Caki2 (cell line): ENCODE measurements around the gene GRID1. TPM values are rescaled to one million over a fixed set of nuclear protein-coding genes. Genes with fewer than 3 reads are reported as not detected.

Experiments
- DNase-seq: peaks from one replicate; pipeline ENCODE4 v3.0.0-alpha.2; 2015; ENCODE audit warnings: low read depth
- in situ Hi-C: cut with HindIII; loops from 2 replicates; pipeline ENCODE4 v1.10.0; 2016; ENCODE audit warnings: low sequenced_read_pairs, low pct_unique_long_range_greater_than_20kb, mixed read lengths
- total RNA-seq: library from RNA; depleted of rRNA; stranded (reverse); fragments of >200 nt; shearing (Covaris generic); gene quantifications from 2 replicates; pipeline ENCODE4 v1.2.3, GENCODE V29; 2014; ENCODE audit warnings: low replicate concordance

GRID1 gene
- total RNA-seq, 1 experiment from 2014 or later: 2.6 TPM

DNA sequence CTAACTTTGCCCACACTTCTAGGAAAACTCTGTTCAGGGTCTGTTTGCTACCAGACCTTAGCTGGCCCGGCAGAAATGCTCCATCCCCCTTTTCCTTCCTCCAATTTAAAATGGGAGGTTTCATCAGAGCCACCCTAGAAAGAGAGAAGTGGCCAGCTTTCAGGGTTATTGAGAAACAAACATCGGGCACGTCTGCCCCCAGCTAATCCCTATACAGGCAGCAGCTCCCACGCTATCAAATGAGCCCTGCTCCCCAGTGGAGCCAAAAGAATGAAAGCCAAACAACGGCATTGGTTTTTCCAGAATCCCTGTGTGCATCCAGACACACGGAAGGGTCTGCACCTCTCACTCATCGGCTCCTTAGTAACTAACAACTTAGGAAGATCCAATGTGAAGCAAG is 132.5 kb downstream of the GRID1 start:
- in situ Hi-C loops: no loop called here
- no peak for DNase-seq

DNA sequence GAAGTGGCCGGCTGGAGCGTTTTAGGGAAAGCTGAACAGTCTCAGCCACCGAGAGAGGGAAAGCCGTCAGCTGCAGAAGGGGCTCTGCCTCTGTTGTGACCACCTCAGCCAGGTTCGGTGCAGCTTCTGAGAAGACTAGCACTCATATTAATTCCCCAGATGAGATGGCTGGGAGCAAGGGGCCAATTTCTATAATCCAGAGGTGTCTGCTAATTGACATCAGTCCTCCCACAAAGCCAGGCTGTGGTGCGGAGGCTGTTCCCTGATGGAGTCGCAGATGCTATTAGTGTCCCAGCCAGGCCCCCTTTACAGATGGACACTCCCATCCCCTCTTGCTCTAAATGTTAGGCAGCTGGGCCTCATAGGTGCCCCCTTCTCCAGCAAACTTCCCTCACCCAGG is 133.5 kb downstream of the GRID1 start:
- in situ Hi-C loops: no loop called here
- DNase-seq: no peak

DNA sequence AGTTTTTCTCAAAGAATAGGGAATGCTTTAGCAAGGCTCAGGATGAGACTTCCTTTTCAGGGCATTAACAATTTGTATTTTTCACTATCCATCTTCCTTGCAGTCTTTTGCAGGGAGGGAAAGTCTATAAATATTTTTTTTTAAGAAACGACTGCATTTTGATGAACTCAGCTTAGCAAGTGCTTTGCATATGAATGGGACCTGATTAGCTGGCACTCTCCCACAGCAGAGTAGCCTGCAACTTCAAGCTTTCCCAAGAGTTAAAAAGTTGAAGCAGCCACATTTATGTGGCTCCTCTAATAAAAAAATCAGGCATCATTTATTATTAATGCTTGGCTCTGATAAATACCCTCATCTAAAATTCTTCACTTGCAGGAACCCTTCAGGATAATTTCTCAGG is 134.0 kb downstream of the GRID1 start:
- no peak for DNase-seq
- in situ Hi-C loops: no loop called here

DNA sequence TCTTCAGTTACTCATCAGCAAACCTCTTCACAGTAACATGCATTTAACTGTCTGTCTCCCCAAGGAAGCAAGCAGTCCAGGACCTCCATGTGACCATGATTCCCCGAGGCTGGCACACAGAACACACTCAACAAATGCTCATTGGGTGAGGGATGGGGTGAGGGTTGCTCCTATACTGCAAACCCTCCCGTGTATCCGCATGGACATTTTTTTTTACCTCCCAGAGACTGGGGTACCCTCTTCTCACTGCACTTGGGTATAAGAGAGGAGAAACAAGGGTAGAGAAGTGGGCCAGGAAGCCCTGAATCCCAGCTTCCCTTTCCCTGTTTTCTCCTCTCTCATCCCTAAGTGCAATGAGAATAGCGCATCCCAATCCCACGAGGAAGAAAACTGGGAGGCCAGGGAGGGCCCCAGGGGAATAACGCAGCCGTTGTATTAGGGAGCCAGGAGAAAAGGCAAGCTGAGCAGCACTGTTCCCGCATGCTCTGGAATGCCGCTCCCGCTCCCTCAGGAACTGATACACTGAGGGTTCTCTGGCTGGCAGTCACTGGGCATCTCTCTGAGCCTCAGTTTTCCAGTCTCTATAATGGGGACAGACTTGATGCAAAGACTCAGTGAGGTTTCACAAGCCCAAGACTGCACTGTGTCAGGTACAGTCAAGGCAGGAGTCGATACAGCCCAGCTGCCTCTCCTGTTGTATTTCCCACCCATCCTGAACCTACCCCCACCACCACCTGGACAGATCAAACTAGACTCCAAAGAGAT is 134.6 kb downstream of the GRID1 start:
- DNase-seq: no peak

DNA sequence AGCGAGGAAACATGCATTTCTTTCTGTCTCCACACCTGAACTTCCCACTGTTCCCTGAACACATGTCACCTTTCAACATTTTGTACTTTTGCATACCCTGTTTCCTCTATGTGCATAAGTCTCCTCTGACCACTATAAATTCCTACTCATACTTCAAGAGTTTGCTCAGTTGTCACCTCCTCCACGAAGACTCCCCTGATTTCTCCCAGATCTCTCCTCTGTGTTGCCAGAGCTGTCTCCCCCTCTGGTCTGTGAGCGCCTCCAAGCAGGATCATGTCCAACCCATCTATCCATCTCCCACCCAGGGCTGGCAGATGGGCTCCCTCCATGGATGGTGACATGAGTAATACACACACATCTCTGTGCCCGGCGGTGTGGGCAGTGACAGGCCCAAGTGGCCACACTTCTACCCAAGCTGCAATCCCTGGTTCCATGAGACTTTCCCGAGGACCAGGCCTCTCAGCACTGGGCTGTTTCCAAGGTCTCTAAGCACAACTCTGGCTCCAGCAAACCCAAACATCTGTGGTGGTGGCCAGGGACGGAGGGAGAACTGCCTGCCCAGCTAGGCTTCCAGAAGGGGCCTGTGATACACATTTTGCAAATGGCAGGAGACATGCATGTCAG is 135.9 kb downstream of the GRID1 start:
- no peak for DNase-seq
- in situ Hi-C loops: no loop called here

More for the DNA sequence above, 134.6 kb downstream of the GRID1 start:
- in situ Hi-C loops: no loop called here

DNA sequence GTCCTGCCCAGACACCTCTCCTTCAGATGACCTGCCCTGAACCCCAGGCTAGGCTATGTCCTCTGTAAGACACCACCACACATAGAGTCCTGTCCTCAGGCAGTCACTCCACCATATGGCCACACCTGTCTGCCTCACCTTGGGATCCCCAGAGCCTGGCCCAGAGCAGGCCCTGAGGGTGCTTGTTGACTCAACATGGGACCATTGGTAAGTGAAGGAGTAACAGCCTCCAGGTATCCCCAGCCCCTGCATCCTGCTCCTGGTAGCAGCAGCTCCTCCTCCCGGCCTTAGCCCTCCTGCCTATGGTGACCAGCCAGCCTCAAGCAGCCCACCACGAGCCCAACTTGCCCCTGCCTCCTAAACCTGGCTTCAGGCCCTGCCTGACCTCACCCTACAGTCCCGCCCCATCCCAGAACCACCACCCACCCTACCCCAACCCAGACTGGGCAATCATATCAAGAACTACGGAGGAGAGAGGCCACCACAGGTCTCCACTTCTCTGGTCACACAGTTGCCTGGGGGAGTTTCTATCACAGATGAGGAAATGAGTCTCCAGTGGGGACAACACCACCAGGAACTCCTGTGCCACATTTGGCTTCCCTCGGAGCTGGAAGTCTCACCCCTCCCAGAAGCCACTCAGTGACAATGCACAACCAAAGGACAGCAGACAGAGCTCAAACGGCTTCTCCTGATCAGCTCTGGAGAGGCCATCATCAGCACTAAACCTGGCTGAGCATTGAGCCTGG is 136.6 kb downstream of the GRID1 start:
- in situ Hi-C loops: no loop called here
- DNase-seq: no peak

DNA sequence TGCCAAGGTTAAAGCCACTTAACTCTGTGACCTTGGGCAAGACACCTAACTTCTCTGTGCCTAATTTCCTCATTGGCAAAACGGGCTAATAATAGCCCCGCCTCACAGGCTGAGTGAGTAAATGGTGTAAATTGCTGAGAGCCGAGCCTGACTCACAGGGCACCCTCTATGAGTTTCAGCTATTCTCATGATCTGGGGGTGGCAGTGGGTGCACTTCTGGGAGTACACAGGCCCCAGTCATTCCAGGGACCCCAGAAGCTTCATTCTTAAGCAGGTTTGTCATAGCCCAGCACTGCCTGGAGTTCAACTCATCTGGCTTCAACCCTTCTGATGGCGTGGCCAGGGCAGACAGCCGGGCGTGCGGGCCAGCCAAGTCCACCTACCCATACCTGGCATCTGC is 137.2 kb downstream of the GRID1 start:
- in situ Hi-C loops: no loop called here
- no peak for DNase-seq

DNA sequence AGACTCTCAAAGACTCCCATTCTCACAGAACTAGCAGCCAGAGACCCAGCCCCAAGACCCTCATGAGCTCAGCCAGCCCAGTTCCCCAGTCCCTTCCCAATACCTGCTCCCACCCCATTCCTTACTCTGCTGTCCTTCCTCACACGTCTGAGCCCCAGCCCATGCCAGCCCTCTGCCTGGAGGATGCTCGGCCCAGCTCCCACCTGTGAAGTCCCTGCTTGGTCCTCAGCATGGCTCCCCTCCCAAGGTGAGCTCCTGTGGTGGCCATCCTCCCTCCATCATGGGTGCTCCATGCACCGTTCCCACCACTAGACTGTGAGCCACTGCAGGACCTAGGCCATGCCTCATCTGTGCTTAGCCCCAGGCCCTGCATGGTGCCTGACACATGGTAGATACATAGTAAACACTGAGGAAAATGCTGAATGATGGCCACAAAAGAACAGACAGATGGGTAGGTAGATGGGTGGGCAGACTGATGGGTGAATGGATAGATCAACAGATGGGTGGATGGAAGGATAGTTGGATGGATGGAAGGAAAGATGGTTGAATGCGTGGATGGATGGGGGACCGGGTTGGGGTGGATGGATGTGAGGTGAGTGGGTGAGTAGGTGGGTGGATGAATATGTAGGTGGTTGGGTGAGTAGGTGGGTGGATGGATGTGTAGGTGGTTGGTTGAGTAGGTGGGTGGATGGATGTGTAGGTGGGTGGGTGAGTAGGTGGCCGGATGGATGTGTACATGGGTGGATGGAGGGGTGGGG is 138.9 kb downstream of the GRID1 start:
- no peak for DNase-seq
- in situ Hi-C loops: no loop called here

DNA sequence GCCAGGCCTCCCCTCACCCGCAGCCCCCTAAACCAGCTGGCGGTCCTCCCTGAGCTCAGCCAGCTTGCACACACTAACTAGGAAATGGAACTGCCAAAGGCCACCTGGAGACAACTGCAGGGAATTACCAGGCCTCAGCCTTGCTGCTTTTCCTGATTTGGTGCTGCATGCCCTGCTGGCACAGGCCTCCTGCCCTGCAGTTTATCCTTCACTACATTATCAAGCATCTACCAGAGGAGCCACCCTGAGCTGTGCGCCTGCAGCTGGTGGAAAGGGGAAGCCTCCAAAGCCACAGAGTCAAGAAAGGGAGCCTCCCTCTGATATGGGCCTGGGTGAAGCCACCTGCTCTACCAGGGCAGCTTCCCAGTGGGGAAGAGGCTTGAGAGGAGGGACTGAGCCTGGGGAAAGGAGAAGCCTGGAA is 139.8 kb downstream of the GRID1 start:
- no peak for DNase-seq
- in situ Hi-C loops: no loop called here

DNA sequence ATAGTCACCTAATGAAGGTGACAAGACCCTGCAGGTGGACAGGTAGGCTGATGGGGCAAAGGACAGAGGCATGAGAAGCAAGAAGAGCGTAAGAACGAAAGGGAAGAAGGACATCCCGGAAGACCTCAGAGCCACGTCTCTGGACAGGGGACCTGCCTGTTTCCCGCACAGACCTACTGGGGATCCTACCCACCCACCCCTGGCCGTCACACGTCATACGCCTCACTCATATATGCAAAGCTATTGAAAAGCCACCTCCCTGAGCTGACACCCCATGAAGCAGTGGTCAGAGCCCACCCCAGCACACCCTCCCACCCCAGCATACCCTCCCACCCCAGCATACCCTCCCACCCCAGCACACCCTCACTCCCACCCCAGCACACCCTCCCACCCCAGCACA is 140.6 kb downstream of the GRID1 start:
- no peak for DNase-seq
- in situ Hi-C loops: no loop called here

DNA sequence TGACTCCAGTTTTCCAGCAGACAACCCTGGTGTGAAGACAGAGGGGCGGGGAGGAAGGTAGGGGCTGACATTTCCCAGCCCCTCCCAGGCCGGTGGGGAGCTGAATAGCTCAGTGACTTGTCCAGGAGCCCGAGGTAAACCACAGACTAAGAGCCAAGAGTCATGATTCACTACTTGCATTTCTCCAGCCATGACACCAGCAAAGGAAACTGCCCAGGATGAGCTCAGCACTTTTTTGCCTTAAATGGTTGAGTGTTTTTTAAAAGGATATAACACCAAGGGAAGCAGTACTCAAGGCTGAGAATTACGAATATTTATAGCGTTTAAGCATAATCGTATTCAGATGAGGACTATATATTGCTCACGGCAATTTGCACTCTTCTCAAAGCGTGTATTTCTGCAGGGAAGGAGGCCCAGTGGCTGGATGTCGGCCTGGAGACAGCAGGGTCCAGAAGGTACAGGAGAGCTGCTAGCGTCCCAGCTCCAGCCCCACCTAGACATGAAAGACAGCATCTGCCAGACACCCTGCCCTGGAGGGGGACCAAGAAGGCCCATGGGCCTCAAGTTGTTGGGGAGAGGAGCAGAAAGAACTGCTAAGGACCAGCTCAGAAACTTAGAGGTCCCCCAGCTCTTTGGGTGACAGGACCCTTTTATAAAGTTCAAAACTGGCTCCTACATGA is 141.4 kb downstream of the GRID1 start:
- in situ Hi-C loops: no loop called here
- peak; percentile 80 for DNase-seq

DNA sequence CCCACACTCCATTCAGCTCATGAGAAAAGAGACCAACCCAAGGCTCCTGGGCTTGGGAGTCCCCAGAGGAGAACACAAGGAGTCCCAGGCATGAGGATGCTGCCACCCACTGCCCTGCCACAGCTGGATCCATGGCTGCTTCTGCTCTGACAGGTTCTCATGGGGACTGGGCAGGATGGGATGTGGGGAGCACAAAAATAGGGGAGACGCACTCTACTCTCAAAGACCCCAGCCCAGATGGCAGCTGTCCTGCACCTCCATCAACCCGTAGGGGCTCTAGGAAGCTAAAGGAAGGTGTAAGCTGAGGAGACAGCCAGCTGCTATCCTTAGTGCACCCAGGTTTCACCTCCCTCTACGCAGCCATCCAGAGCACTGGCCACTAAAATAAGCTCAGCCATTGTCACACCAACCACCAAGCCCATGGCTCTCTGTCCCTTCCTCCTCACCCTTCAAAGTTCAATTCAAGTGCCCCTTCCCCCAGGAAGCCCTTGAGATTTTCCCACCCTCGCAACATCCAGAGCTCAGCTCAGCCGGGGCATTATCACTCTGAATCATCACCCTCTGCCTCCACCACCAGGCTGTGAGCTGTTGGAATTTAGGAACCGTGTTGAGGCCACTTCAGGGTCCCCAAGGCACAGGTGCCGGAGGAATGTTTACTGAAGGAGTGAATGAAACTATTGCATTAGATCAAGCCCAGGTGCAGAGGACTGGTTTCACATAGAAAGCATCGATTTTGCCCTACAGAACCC is 142.1 kb downstream of the GRID1 start:
- in situ Hi-C loops: no loop called here
- DNase-seq: no peak

DNA sequence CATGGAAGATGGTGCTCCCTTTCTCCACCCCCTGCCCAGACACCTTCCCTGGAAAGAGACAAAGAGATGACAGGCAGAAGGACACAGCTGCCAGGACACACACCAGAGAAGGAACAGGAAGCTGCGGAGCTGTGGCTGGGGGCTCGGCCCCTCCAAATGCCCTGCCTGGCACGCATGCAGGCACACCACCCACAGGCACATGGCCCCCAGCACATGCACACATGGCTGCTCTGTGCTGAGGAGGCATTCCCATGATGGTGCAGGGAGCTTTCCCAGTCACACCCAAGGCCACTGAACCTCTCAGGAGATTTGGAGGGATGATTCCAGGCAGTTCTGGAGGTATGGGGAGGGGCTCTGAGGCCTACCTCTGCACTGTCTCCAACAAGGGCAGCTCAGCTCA is 143.3 kb downstream of the GRID1 start:
- in situ Hi-C loops: no loop called here
- DNase-seq: no peak

DNA sequence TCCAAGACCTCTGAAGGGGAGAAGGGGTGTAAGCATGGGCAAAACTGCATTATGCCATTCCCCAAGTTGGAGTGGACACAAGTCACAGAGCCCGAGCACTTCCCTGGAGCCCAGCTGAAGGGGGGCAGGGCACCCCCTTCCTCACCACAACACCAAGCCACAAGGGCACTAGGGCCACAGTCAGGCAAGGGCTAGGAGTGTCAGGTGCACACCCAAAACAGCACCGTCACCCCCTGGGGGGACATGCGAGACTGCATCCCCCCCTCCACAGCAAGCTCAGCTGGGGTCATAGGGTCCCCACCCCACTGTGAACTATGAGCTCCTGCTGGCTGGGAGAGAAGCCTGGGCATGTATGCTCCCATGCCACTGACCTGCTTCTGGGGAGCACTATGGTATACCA is 143.9 kb downstream of the GRID1 start:
- in situ Hi-C loops: no loop called here

DNA sequence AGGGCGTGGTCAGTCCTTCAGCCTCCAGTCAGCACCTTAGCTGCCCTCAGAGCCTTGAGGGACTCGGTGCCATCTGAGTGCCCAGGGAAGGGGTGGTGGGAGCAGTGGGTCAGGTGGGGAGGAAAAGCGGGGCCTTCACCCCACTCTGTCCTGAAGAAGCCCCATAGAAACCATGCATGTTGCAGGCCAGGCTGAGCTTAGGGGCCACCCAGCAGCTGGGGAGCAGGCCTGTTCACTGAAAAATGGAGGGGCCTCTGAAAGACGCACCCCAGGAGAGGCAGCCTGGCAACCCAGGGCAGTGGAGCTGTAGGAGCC is 144.3 kb downstream of the GRID1 start:
- no peak for DNase-seq
- in situ Hi-C loops: no loop called here

More for the DNA sequence above, 143.9 kb downstream of the GRID1 start:
- no peak for DNase-seq

DNA sequence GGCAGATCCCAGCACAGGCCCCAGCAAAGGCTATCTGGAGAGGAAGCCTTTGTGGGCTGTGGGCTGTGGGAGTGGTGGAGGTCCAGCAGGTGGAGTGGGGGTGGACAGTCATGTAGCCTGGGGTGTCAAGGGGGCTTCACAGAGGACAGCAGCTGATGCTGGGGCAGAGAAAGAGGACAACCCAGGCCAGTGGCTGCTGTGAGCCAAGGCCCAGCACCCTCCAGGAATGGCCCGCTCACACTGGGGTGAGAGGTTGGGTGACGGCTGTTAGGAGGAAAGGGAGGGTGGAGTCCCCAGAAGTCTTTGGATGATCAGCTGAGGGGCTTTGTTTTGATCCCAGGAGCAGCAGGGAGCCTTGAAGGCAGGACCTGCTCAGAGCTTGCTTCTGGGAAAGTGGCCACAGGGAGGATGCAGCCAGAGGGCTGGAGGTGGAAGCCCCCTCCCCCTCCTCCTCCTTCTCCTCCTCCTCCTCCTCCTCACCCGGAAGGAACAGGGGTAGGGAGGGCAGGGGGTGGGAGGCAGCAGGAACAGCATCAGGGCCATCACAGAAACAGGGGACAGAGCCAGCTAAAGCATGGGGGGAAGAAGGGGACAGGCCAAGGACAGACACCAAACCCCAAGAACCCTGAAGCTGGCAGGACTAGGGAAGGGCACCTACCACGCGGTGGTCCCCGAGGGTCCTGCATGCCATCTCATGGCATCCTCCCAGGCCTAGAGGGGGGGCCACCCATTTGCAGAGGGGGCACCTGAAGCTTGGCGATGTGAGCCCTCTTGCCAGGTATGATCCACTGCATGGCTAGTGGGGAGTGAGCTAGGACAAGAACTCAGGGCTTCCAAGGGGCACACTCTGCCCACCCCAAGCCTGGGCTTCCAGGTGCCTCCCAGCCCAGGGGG is 144.9 kb downstream of the GRID1 start:
- in situ Hi-C loops: no loop called here
- no peak for DNase-seq

DNA sequence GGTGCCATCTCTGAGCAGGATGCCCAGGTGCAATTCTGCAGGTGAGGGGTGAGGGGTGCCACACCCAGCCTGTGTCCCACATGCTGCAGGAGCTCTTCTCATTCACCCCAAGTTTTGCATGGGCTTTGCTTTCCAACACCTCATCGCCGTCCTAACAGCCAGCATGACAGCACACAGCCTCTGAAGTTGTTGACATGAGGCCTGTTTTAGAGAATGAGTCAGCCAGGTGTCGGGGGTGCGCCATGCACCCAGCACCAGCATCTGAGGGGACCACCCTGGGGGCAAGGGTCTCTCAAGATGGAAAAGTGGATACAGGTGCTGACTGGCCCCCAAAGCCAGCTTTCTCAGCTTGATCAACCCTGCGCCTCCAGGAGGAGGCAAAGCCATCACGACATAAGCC is 146.0 kb downstream of the GRID1 start:
- no peak for DNase-seq
- in situ Hi-C loops: no loop called here
